K562 treated with DMSO at 1 percent for 48 hours (cell line): ENCODE results near the gene FAM3D. TPM values are rescaled to one million over a fixed set of nuclear protein-coding genes. Genes with fewer than 3 reads are reported as not detected.

Experiments
- total RNA-seq: library from RNA; unstranded; fragments of 300-600 nt; gene quantifications from 2 replicates; pipeline ENCODE4 v1.2.3, GENCODE V29; 2022; ENCODE audit warnings: low replicate concordance; ENCODE audit errors: extremely low read depth

FAM3D gene, protein sequence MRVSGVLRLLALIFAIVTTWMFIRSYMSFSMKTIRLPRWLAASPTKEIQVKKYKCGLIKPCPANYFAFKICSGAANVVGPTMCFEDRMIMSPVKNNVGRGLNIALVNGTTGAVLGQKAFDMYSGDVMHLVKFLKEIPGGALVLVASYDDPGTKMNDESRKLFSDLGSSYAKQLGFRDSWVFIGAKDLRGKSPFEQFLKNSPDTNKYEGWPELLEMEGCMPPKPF
- not detected in 2 replicates for total RNA-seq

GRCh38 chr3:58666683-58667082 is at the start of gene FAM3D:
TSS of gene FAM3D (minus strand) at chr3:58666774. CDS start at chr3:58655563, 11,211 bp downstream.

Other genes with a start within 250 kb of the FAM3D start
- gene PDHB, start 232.9 kb downstream of the FAM3D start, total RNA-seq = not detected in 2 replicates
- gene KCTD6, start 174.7 kb downstream of the FAM3D start, total RNA-seq = not detected in 2 replicates
- not detected in 2 replicates for gene ACOX2, start 129.6 kb downstream of the FAM3D start, total RNA-seq
- not detected in 2 replicates for gene FAM107A, start 89.4 kb downstream of the FAM3D start, total RNA-seq